K562 (cell line): ENCODE results near the gene UTRN. TPM values are rescaled to one million over a fixed set of nuclear protein-coding genes. Genes with fewer than 3 reads are reported as not detected.

ENCODE experiments used
- ATAC-seq: fragments of 200-7000 bp; cut with Tn5 transposase; 3 replicates; pipeline ENCODE4 v1.9.1; 2020; ENCODE audit warnings: moderate library complexity
- BruUV-seq: library from RNA; stranded (reverse); fragments of 400-500 nt; replicated peaks from 2 replicates; lab custom pipeline; 2021; lab: Mats Ljungman, UMichigan
- CTCF ChIA-PET: fragments of 300-600 bp; formaldehyde crosslinking; extraction: SDS; loops from one replicate; lab custom pipeline; 2021; ENCODE audit warnings: low intra/inter-chr PET ratio; lab: Yijun Ruan, JAX
- POLR2A ChIA-PET: fragments of 300-600, 350-650 bp; sonication (Branson Sonifier 250); formaldehyde crosslinking; extraction: SDS; loops from one replicate; lab custom pipeline; 2021; ENCODE audit warnings: antibody characterized with exemption, inconsistent platforms; lab: Yijun Ruan, JAX
- DNase-seq, 4 experiments: peaks; one replicate each; pipeline versions ENCODE4 v3.0.0 to v3.0.0-alpha.2; 2011 to 2018; ENCODE audit warnings: low spot score in 3 of 4, mixed read lengths in 3 of 4; ENCODE audit errors: extremely low read depth in 1 of 4
- FAIRE-seq: peaks from 2 replicates; lab custom pipeline; 2011; peaks lifted over from hg19 to GRCh38; lab: Jason Lieb, UNC
- H2AFZ ChIP-seq: 2 replicates; pipeline ENCODE4 v1.6.0; 2011; ENCODE audit warnings: low read depth, low read length, control low read depth, inconsistent platforms
- H3K27ac ChIP-seq: fragments of 200-600 bp; 3 replicates; pipeline ENCODE4 v1.8.0; 2011; ENCODE audit warnings: low read depth, mild to moderate bottlenecking, control low read depth, inconsistent platforms, low read length, moderate library complexity, mixed read lengths; ENCODE audit errors: extremely low read depth
- H3K27me3 ChIP-seq, 2 experiments: fragments of 300-600 bp in 1 of 2; 2 replicates in 1 of 2; 3 replicates in 1 of 2; pipeline versions ENCODE4 v1.6.0 to v1.8.0; 2011; ENCODE audit warnings: inconsistent platforms in 2 of 2, low read length in 2 of 2, mild to moderate bottlenecking in 1 of 2, mixed read lengths in 1 of 2, moderate library complexity in 1 of 2; ENCODE audit not compliant: control insufficient read depth in 2 of 2, insufficient read depth in 2 of 2
- H3K36me3 ChIP-seq: fragments of 300-600 bp; 3 replicates; pipeline ENCODE4 v1.8.0; 2011; ENCODE audit warnings: mild to moderate bottlenecking, low read length, inconsistent platforms; ENCODE audit not compliant: control insufficient read depth, insufficient read depth
- H3K4me1 ChIP-seq, 2 experiments: fragments of 200-600 bp in 1 of 2; replicated peaks in 1 of 2; 2 replicates in 1 of 2; 3 replicates in 1 of 2; pipeline versions ENCODE4 v1.5.1 to v1.8.0; 2011; ENCODE audit warnings: inconsistent platforms in 2 of 2, low read length in 2 of 2, mild to moderate bottlenecking in 1 of 2, mixed read lengths in 1 of 2, moderate library complexity in 1 of 2; ENCODE audit not compliant: control insufficient read depth in 2 of 2, insufficient read depth in 2 of 2
- H3K4me2 ChIP-seq: 2 replicates; pipeline ENCODE4 v1.6.1; 2011; ENCODE audit warnings: low read length, control low read depth, inconsistent platforms, mixed read lengths; ENCODE audit not compliant: insufficient read depth
- H3K4me3 ChIP-seq: fragments of 200-600 bp; sonication (generic), shearing (Covaris generic); 2 replicates; pipeline ENCODE4 v1.5.1; 2016; ENCODE audit warnings: control low read depth, inconsistent platforms
- H3K79me2 ChIP-seq: fragments of 200-600 bp; 3 replicates; pipeline ENCODE4 v1.8.0; 2011; ENCODE audit warnings: low read length, inconsistent platforms; ENCODE audit not compliant: control insufficient read depth, insufficient read depth
- H3K9ac ChIP-seq, 2 experiments: 2 replicates each; pipeline versions ENCODE4 v1.6.0 to v1.6.1; 2011; ENCODE audit warnings: low read depth in 2 of 2, low read length in 2 of 2, control low read depth in 1 of 2, inconsistent platforms in 1 of 2, mild to moderate bottlenecking in 1 of 2, mixed read lengths in 1 of 2; ENCODE audit not compliant: insufficient read depth in 1 of 2
- H3K9me1 ChIP-seq: one replicate; pipeline ENCODE4 v1.6.0; 2011; ENCODE audit warnings: inconsistent platforms, mild to moderate bottlenecking, low read length, moderate library complexity; ENCODE audit not compliant: control insufficient read depth, insufficient read depth
- H3K9me3 ChIP-seq: replicated peaks from 2 replicates; pipeline ENCODE4 v1.5.1; 2011; ENCODE audit warnings: low read depth, low read length, inconsistent platforms; ENCODE audit not compliant: control insufficient read depth, insufficient read depth
- H4K20me1 ChIP-seq: replicated peaks from 2 replicates; pipeline ENCODE4 v1.6.1; 2011; ENCODE audit warnings: low read length, inconsistent platforms, mixed read lengths; ENCODE audit not compliant: control insufficient read depth, insufficient read depth
- HEY1 ChIP-seq: fragments of 250-450 bp; sonication (Bioruptor Pico); IDR thresholded peaks from 2 replicates; pipeline ENCODE4 v1.5.0; 2020; ENCODE audit warnings: mild to moderate bottlenecking, moderate library complexity, borderline replicate concordance
- HIVEP1 ChIP-seq: fragments of 250-450 bp; sonication (Bioruptor Pico); IDR thresholded peaks from 2 replicates; pipeline ENCODE4 v1.4.0; 2020; ENCODE audit warnings: mild to moderate bottlenecking
- HLTF ChIP-seq: fragments of 450-650 bp; IDR thresholded peaks from 2 replicates; pipeline ENCODE4 v1.6.1; 2016
- JUNB ChIP-seq: fragments of 450-650 bp; formaldehyde crosslinking; conservative IDR thresholded peaks from 2 replicates; pipeline ENCODE4 v1.4.0; 2020; ENCODE audit warnings: mild to moderate bottlenecking
- KLF10 ChIP-seq: fragments of 250-450 bp; sonication (Bioruptor Pico); IDR thresholded peaks from 2 replicates; pipeline ENCODE4 v1.6.1; 2021; ENCODE audit warnings: matching md5 sums
- MAFK ChIP-seq: IDR thresholded peaks from 2 replicates; pipeline ENCODE4 v1.6.1; 2011; ENCODE audit warnings: low read length, improper control_type of control experiment
- MED1 ChIP-seq: sonication (generic); formaldehyde crosslinking; IDR thresholded peaks from 2 replicates; pipeline ENCODE4 v1.8.1; 2023; ENCODE audit warnings: missing genetic modification reagents, borderline replicate concordance
- SPI1 ChIP-seq: IDR thresholded peaks from 2 replicates; pipeline ENCODE4 v1.6.1; 2011; ENCODE audit warnings: low read depth, low read length, control low read depth, borderline replicate concordance
- ZFP36 ChIP-seq: fragments of 150-350 bp; IDR thresholded peaks from 2 replicates; pipeline ENCODE4 v1.6.1; 2018; ENCODE audit warnings: low read length, low read depth; ENCODE audit not compliant: partially characterized antibody
- WGBS: fragments of 100-300 bp; shearing (Covaris generic); methylation state at CpG from one replicate; pipeline ENCODE4 v1.1.6; 2016; ENCODE audit warnings: low coverage, mixed read lengths; ENCODE audit not compliant: insufficient coverage; ENCODE audit errors: missing lambda C conversion rate; 5-methylcytosine and 5-hydroxymethylcytosine counted together
- in situ Hi-C: fragments of 300-500 bp; cut with MboI; formaldehyde crosslinking; loops from 4 replicates; pipeline ENCODE4 v1.15.0; 2018; ENCODE audit warnings: inconsistent platforms, mixed read lengths
- intact Hi-C: fragments of 100-400 bp; cut with micrococcal nuclease; formaldehyde crosslinking; loops from 2 replicates; pipeline ENCODE4 v1.14.2; 2022
- polyA plus RNA-seq, 8 experiments: library from polyadenylated mRNA; depleted of rRNA in 4 of 8; stranded (reverse) in 5 of 8; unstranded in 3 of 8; fragments of >200 nt; fragmentation: Nextera tagmentation in 2 of 8; fragmentation: Illumina TruSeq in 1 of 8; extraction: Ambion mirVana in 2 of 8; extraction: Trizol in 1 of 8; gene quantifications; 2 replicates each; pipeline versions ENCODE4 v1.2.1 to v1.2.3, GENCODE V29; 2011 to 2014; ENCODE audit warnings: inconsistent platforms in 1 of 8, missing spikeins in 1 of 8
- total RNA-seq, 7 experiments: library from RNA; depleted of rRNA in 6 of 7; stranded (reverse); fragments of >200 nt in 6 of 7; fragmentation: Illumina TruSeq in 2 of 7; extraction: Trizol in 2 of 7; gene quantifications; 2 replicates each; pipeline versions ENCODE4 v1.2.1 to v1.2.3, GENCODE V29; 2011 to 2021; ENCODE audit warnings: low replicate concordance in 1 of 7
- TF ChIP-seq, protein P1 (sequence below): conservative IDR thresholded peaks from 2 replicates; pipeline ENCODE4 v1.6.1; 2011; ENCODE audit warnings: low read depth, mild to moderate bottlenecking, low read length; ENCODE audit not compliant: control insufficient read depth

UTRN gene
- total and polyA plus RNA-seq, 9 of the 15 experiments (the other 6 are each of a cell fraction or from before 2014, with no cell fraction given), result 0.94 to 22.4 (median 10.0) TPM

DNA sequence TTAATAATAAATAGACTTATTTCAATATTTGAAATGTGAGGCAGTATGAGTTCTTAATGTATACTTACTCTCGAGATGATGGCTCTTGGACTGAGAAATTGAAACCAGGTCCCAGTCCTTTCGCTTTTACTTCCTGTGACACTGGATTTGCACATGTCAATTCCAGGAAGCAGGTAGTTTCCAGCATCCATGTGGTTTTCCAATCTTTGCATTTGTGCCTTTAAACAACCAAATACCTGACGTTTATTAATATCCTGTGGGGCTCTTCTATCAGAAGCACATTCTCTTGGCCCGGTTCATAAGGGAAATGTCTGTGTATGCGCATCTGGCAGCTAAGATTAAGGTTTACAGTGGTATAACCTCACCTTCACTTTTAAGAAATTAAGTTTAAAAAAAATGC lies 13.1 kb downstream of the UTRN start (continued):
- TF ChIP-seq HIVEP1 (CRISPR knock-in tag) (no peak), HEY1 (no peak), SPI1 (no peak)

- no peaks in the 10 kb centered on the region for H3K79me2 ChIP-seq
- no peak for DNase-seq
- H3K9ac ChIP-seq, result no peak overlapping the region
- H3K4me1 ChIP-seq, result no peaks in the 10 kb centered on the region
- no peak for FAIRE-seq
- intact Hi-C loops, result no loop called here
- in situ Hi-C loops, result no loop called here
- no peaks in the 10 kb centered on the region for H3K9me1 ChIP-seq
- H3K4me2 ChIP-seq, result no peak overlapping the region
- ATAC-seq, result no peak
- TF ChIP-seq ZFP36, result no peak
- TF ChIP-seq, protein P1, sequence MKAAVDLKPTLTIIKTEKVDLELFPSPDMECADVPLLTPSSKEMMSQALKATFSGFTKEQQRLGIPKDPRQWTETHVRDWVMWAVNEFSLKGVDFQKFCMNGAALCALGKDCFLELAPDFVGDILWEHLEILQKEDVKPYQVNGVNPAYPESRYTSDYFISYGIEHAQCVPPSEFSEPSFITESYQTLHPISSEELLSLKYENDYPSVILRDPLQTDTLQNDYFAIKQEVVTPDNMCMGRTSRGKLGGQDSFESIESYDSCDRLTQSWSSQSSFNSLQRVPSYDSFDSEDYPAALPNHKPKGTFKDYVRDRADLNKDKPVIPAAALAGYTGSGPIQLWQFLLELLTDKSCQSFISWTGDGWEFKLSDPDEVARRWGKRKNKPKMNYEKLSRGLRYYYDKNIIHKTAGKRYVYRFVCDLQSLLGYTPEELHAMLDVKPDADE, result no peak
- TF ChIP-seq KLF10, result no peak
- TF ChIP-seq JUNB (CRISPR knock-in tag), result no peak
- no peak for TF ChIP-seq MAFK
- TF ChIP-seq HLTF, result no peak
- TF ChIP-seq MED1 (CRISPR knock-in tag), result no peak
- WGBS, result 24% methylated on average over 1 of the region's 1 CpG
- H3K27ac ChIP-seq, result no peak overlapping the region
- H3K9me3 ChIP-seq, result no peaks in the 10 kb centered on the region
- H2AFZ ChIP-seq, result no peak overlapping the region
- H3K36me3 ChIP-seq, result no peaks in the 10 kb centered on the region
- H3K27me3 ChIP-seq, result no peaks in the 10 kb centered on the region
- no peak overlapping the region for H3K4me3 ChIP-seq
- ChIA-PET CTCF (no interaction called here), POLR2A (no interaction called here)
- BruUV-seq, result no TSS peak
- no peaks in the 10 kb centered on the region for H4K20me1 ChIP-seq
Observed at GRCh38 chr6:144298916-144299315, 13.8 kb downstream of the UTRN start.
